Gastrocnemius medialis (tissue), 4 donors: ENCODE results near the gene STARD13. TPM values are rescaled to one million over a fixed set of nuclear protein-coding genes. Genes with fewer than 3 reads are reported as not detected.

Experiments
- ATAC-seq, 2 donors: fragments of 150-250 bp; one replicate each; pipeline ENCODE4 v1.9.1; 2016
- DNase-seq, 2 donors: peaks; one replicate each; pipeline ENCODE4 v3.0.0-alpha.2; 2019
- H3K27ac ChIP-seq, 4 donors: fragments of 200-600 bp; sonication (generic); 1 replicate in 1 of 4; 2 replicates in 3 of 4; pipeline ENCODE4 v1.5.1; 2016 to 2018; ENCODE audit warnings: mild to moderate bottlenecking in 2 of 4, moderate library complexity in 1 of 4
- H3K27me3 ChIP-seq, 3 donors: fragments of 200-600 bp; sonication (generic) in 2 of 3; 1 replicate in 1 of 3; 2 replicates in 2 of 3; pipeline versions ENCODE4 v1.5.1 to v1.6.0; 2016 to 2019; ENCODE audit warnings: mild to moderate bottlenecking in 1 of 3, moderate library complexity in 1 of 3
- H3K36me3 ChIP-seq, 2 donors: fragments of 200-600 bp; sonication (generic) in 1 of 2; one replicate each; pipeline ENCODE4 v1.5.1; 2017 to 2018
- H3K4me1 ChIP-seq, 2 donors: fragments of 200-600 bp; sonication (generic) in 1 of 2; one replicate each; pipeline ENCODE4 v1.5.1; 2016 to 2017; ENCODE audit warnings: mild to moderate bottlenecking in 2 of 2
- H3K4me3 ChIP-seq, 4 donors: fragments of 200-600 bp; sonication (generic) in 3 of 4; 1 replicate in 1 of 4; 2 replicates in 3 of 4; pipeline ENCODE4 v1.5.1; 2016 to 2019; ENCODE audit warnings: mild to moderate bottlenecking in 2 of 4
- H3K9me3 ChIP-seq, 3 donors: fragments of 200-600 bp; sonication (generic) in 2 of 3; 1 replicate in 1 of 3; 2 replicates in 2 of 3; pipeline ENCODE4 v1.5.1; 2016 to 2019
- POLR2A ChIP-seq, 2 donors: fragments of 450-650 bp; IDR thresholded peaks; one replicate each; pipeline ENCODE4 v1.6.1; 2017; ENCODE audit warnings: antibody characterized with exemption in 2 of 2, mild to moderate bottlenecking in 2 of 2, moderate library complexity in 2 of 2
- in situ Hi-C, 4 donors: fragments of 200-750 bp; cut with MboI; loops; one replicate each; pipeline versions ENCODE4 v1.15.0 to v1.8.0; 2017; ENCODE audit warnings: low sequenced_read_pairs in 4 of 4
- intact Hi-C: fragments of 100-400 bp; cut with DNase I; formaldehyde crosslinking; loops from one replicate; pipeline ENCODE4 v1.15.1; 2023; ENCODE audit warnings: low total_unique reads
- total RNA-seq, 4 donors: library from RNA; depleted of rRNA; stranded (reverse); fragments of >200 nt; gene quantifications; one replicate each; pipeline versions ENCODE4 v1.1.0 to v1.2.3, GENCODE V29; 2016
- TF ChIP-seq, protein P1 (sequence below), 5 experiments: fragments of 450-650 bp in 3 of 5; fragments of 200-600 bp in 2 of 5; sonication (generic) in 2 of 5; IDR thresholded peaks in 4 of 5; conservative IDR thresholded peaks in 1 of 5; 1 replicate in 4 of 5; 2 replicates in 1 of 5; pipeline ENCODE4 v1.5.1; 2016 to 2019; ENCODE audit warnings: antibody characterized with exemption in 5 of 5, mild to moderate bottlenecking in 3 of 5, moderate library complexity in 3 of 5

STARD13 gene
- total RNA-seq, 4 donors from 2014 or later, result 7.7 to 19.3 (median 12.0) TPM

DNA sequence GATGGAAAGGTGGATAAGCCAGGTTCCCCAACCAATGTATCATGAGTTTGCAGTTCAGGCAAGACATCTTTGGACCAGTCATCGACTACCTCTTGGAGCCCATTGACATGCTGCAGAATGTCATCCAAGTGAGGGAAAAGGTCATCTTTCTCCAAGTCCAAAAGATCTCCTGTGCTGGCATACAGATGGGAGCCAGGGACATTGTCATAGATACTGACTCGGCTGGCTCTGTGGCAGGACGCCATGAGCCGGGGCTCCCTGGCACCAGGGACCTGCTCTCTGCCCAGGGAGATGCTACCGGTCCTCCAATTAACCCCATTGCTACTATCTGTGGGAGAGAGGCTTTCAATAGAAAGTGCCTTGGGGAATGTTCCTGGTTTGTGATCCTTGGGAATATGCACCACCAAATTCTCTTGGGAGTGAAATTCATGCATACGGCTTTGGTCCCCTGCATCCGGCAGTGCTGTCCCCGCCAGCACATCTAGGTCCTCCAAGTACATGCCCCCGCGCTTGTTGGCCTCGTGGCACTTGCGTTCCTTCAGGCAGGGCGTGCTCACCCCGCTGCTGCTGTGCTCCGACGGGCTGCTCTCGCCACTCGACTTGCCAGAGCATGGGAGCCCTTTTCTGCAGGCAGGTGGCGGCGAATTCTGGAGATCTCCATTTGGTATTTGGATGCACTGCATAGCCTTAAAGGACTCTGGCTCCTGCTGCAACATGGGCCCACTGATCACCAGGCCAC, 156.3 kb downstream of the STARD13 start:
- peaks cover 46 to 61% of the 10 kb centered on the region in 2 donors for H3K4me1 ChIP-seq
- no peak for TF ChIP-seq POLR2A (IDR thresholded peaks at IDR 0.05)
- TF ChIP-seq, protein P1, sequence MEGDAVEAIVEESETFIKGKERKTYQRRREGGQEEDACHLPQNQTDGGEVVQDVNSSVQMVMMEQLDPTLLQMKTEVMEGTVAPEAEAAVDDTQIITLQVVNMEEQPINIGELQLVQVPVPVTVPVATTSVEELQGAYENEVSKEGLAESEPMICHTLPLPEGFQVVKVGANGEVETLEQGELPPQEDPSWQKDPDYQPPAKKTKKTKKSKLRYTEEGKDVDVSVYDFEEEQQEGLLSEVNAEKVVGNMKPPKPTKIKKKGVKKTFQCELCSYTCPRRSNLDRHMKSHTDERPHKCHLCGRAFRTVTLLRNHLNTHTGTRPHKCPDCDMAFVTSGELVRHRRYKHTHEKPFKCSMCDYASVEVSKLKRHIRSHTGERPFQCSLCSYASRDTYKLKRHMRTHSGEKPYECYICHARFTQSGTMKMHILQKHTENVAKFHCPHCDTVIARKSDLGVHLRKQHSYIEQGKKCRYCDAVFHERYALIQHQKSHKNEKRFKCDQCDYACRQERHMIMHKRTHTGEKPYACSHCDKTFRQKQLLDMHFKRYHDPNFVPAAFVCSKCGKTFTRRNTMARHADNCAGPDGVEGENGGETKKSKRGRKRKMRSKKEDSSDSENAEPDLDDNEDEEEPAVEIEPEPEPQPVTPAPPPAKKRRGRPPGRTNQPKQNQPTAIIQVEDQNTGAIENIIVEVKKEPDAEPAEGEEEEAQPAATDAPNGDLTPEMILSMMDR (IDR thresholded peaks at IDR 0.05 in 4 of 5, conservative IDR thresholded peaks at IDR 0.05 in 1 of 5), result no peak
- in situ Hi-C loops (no loop called here), intact Hi-C loops (loop anchor here (5.0 to 10.0 kb wide), 3 partner anchors 223 to 594 kb away; partner anchors contain the start of gene N4BP2L2)
- no peaks in the 10 kb centered on the region for H3K36me3 ChIP-seq
- ATAC-seq (no peak), DNase-seq (no peak)
- no peaks in the 10 kb centered on the region for H3K27me3 ChIP-seq
- no peaks in the 10 kb centered on the region for H3K9me3 ChIP-seq
- peak overlapping the region; percentile 24 to 83 (median 80) for H3K27ac ChIP-seq
- H3K4me3 ChIP-seq, result no peak overlapping the region

DNA sequence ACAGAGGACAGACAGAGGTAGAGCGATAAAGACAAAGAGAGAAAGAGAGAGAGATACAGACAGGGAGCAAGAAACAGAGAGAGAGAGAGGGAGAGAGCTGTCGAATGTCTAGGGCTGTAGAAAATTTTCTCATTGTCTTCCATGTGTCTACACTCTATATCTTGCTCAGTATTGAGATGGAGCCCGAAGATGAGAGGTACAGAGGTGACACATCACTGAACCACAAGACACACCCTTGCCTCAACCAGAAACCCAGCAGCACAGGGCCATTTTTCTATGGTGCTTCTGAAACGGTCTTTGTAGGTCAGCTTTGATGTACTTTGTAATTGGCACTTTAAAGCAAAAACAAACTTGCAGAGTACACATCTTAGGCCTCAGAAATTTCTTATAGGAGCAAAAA, 157.4 kb downstream of the STARD13 start:
- ATAC-seq (no peak), DNase-seq (no peak)
- Histone ChIP-seq H3K27ac (peak overlapping the region; percentile 78 to 85 (median 82)), H3K4me3 (no peak overlapping the region), H3K9me3 (no peaks in the 10 kb centered on the region), H3K4me1 (peaks cover 42 to 61% of the 10 kb centered on the region in 2 donors), H3K36me3 (no peaks in the 10 kb centered on the region), H3K27me3 (no peaks in the 10 kb centered on the region)
- intact Hi-C loops (loop anchor here (5.0 to 10.0 kb wide), 3 partner anchors 224 to 593 kb away; partner anchors contain the start of gene N4BP2L2), in situ Hi-C loops (no loop called here)
- TF ChIP-seq POLR2A (IDR thresholded peaks at IDR 0.05), result no peak
- TF ChIP-seq, protein P1 (IDR thresholded peaks at IDR 0.05 in 4 of 5, conservative IDR thresholded peaks at IDR 0.05 in 1 of 5), result no peak

DNA sequence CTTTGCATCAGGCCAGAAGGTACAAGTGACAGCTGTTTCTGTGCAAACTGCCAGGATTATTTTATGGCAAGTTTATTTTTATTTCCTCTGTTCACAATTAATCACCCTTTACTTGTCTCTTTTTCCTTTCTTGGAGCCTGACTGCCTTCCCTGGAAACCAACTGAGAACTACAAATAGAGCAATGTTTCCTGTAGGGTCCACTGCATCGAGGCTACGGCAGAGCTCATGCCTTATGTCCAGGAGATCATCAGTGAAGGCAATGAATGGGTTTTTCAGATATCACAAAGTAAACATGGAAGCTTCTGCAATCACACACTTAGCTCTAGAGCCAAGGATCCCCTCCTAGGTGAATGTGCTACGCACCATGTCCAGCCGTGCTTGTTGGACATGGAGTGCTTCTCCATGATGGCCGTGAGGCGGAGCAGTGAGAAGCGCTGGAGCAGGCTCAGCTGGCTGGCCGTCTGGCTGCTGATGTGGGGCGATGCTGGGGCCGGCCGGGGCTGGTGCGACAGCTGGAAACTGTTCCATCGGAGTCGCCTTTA, 158.5 kb downstream of the STARD13 start:
- H3K4me3 ChIP-seq, result peak overlapping the region in 3 of 4 donors; percentile 28 to 41 (median 32)

DNA sequence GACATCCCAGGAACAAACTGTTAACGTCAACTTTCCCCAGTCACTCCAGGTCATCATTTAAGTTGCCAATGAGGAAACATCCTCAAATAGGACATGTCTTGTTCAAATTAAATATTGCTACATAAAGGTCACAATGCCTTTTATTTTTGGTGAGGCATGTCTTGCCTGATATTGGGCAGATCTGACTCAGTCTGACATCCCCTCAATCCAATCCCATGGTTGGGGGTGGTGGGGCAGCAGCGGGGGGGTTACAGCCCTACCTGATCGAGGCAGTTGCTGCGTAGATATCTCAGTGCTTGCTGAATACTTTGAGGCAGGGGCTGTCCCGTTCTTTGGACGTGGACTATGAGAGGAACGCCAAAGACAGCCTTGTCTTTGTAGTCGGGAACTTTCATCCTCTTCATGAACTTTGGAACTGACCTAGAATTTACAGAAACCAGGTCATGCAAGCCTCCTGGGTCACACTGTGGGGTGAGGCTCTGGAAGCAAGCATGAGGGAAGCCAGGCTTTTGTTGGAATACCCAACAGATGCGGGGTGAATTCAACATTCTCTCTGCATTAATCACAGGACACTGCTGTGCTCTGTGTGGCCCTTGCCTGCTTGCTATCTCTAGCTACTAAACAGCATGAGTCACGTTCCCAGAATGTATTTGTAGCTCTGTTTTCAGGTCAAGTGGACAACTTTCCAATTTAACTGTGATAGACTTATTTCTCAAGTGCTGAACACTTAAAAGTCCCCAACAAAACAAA, 159.6 kb downstream of the STARD13 start:
- Histone ChIP-seq H3K4me1 (peaks cover 42 to 61% of the 10 kb centered on the region in 2 donors), H3K36me3 (no peaks in the 10 kb centered on the region), H3K4me3 (peak overlapping the region; percentile 16 to 32 (median 26)), H3K27me3 (no peaks in the 10 kb centered on the region), H3K27ac (peak overlapping the region; percentile 78 to 85 (median 82)), H3K9me3 (no peaks in the 10 kb centered on the region)
- DNase-seq (peak; percentile 81 to 84), ATAC-seq (peak; percentile 93 to 94)
- intact Hi-C loops (loop anchor here (2.0 to 10.0 kb wide), 6 partner anchors 47 to 591 kb away; partner anchors contain the start of genes N4BP2L2 and STARD13), in situ Hi-C loops (no loop called here)
- TF ChIP-seq, protein P1 (IDR thresholded peaks at IDR 0.05 in 4 of 5, conservative IDR thresholded peaks at IDR 0.05 in 1 of 5), result no peak
- no peak for TF ChIP-seq POLR2A (IDR thresholded peaks at IDR 0.05)

More for the DNA sequence above, 158.5 kb downstream of the STARD13 start:
- TF ChIP-seq POLR2A (IDR thresholded peaks at IDR 0.05), result no peak
- TF ChIP-seq, protein P1 (IDR thresholded peaks at IDR 0.05 in 4 of 5, conservative IDR thresholded peaks at IDR 0.05 in 1 of 5), result peak in 3 of 5 experiments; percentile 20 to 38 (median 27)
- ATAC-seq (peak; percentile 61 to 78), DNase-seq (peak; percentile 38 to 67)
- peak overlapping the region; percentile 78 to 85 (median 82) for H3K27ac ChIP-seq
- H3K4me1 ChIP-seq, result peaks cover 42 to 61% of the 10 kb centered on the region in 2 donors
- no peaks in the 10 kb centered on the region for H3K9me3 ChIP-seq
- in situ Hi-C loops, result no loop called here
- no peaks in the 10 kb centered on the region for H3K36me3 ChIP-seq
- H3K27me3 ChIP-seq, result no peaks in the 10 kb centered on the region
- intact Hi-C loops, result loop anchor here (2.0 to 10.0 kb wide), 6 partner anchors 46 to 592 kb away; partner anchors contain the start of genes N4BP2L2 and STARD13
